ENCODE measurements around the gene SPATS1.

DNA sequence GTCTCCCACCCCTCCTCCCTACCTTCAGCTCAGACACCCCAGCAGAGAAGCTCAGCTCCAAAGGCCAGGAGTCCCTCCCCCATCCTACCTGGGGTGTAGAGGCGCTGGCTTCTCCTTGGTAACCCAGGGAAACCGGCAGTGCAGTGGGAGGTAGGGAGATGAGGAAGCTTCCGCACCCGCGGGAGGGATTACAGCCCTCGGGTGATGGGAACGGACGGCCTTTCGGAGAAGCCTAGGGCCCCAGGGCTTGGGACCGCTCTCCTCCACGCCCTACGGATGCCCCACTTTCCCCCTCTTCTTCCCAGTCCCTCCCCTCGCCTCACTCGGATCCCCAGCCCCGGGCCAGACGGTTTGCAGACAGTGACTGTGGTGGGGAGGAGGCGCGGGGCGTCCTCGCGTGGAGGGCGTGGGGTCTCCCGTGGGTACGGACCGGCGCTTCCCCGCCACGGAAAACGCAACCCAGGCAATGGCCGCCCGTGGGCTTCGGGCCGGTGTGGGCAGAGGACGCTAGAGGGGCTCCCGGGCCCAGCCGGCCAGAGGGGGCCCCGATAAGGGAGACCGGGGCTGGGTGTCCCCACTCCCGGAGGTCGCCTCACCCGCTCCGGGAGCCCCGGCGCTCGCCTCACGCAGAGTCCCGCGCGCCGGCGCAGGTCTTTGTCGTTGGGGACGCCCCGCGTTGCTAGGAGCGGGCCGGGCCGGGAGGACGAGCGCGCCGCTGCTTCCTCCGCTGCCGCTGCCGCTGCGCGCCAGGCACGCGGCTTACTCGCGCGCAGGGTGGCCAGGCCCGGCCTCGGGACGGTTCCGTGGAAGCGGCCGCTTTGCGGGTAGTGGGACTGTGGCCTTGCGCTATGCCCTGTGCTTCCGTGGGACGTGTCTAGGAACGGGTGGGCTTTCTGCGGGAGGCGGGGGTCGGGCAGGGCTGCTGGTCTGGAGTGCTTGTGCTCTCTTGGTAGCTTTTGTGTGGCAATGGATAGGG, 45.1 kb upstream of the SPATS1 start:
- TF ChIP-seq, protein P1, sequence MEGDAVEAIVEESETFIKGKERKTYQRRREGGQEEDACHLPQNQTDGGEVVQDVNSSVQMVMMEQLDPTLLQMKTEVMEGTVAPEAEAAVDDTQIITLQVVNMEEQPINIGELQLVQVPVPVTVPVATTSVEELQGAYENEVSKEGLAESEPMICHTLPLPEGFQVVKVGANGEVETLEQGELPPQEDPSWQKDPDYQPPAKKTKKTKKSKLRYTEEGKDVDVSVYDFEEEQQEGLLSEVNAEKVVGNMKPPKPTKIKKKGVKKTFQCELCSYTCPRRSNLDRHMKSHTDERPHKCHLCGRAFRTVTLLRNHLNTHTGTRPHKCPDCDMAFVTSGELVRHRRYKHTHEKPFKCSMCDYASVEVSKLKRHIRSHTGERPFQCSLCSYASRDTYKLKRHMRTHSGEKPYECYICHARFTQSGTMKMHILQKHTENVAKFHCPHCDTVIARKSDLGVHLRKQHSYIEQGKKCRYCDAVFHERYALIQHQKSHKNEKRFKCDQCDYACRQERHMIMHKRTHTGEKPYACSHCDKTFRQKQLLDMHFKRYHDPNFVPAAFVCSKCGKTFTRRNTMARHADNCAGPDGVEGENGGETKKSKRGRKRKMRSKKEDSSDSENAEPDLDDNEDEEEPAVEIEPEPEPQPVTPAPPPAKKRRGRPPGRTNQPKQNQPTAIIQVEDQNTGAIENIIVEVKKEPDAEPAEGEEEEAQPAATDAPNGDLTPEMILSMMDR (IDR thresholded peaks at IDR 0.05) = no peak
- TF ChIP-seq POLR2A (IDR thresholded peaks at IDR 0.05) = no peak
